Activated T-cell treated with anti-CD3 and anti-CD28 coated beads for 48 hours (primary cell): Measurements from ENCODE around the gene CTIF.

Experiments
- DNase-seq: peaks from one replicate; pipeline ENCODE4 v3.0.0-alpha.2; 2020; ENCODE audit warnings: low read depth

Gene CTIF

DNA sequence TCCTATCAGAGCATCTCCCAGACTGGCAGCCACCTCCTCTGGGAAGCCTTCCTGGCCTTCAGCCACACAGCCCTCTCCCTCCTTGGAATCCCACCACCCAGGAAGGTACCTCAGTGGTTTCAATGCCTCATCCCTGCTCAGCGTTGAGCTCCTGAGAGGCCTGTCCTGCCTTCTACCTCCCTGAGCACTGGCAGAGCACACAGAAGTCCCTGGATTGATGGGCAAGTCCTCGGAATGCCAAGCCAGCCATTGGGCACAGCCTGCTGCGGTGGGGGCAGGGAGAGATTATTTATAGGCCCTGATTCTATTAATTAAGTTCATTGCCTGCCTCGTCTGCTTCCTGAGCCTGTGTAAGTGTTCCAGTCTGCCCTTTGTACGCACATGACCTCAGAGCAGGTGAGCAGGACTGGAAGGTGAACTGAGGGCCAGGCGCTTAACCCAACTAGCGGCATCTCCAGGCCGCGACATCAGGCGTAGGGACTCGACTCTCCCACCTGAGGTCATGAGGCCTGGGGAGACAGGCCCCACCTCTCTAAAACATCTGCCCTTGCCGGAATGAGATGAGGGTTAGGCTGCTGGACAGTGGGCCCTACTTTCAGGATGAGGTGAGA, 348.6 kb downstream of the CTIF start:
- no peak for DNase-seq

DNA sequence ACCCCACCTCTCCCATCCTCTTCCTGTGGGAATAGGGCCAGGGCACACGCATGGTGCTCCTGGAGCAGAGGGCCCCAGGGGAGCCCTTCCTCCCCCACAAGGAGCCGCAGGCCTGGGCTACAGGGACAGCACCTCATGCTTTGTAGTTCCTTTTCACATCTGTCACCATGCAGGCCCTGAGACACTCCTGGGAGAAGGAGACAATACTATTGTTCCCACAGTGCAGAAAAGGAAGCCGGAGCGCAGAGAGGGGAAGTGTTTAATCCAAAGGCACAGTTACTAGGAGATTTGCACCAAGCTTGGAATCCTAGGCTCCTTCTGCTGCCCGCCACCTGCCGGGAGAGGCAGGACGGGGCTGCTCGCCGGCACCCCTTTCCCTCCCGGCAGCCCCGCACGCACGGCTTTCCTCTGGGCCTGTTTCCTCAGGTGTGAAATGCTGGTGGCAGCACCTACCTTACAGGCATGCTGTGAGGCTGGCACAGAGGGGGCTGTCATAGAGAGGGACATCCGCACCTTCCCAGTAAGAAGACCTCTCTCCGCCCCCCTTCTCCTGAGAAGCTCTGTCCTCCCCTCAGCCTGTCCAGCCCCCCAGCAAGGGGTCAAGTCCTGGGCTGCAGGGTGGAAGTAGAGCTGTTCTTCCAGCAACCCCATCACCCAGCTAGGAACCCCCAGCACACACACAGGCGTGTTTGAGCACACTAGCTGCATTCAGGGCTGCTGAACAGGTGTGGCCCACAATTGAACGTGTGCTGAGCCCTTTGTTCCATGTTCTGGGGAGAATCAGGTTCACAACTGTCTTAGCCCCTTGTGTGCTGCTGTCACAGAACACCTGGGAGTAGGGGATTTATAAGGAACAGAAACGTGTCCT, 349.3 kb downstream of the CTIF start:
- no peak for DNase-seq

DNA sequence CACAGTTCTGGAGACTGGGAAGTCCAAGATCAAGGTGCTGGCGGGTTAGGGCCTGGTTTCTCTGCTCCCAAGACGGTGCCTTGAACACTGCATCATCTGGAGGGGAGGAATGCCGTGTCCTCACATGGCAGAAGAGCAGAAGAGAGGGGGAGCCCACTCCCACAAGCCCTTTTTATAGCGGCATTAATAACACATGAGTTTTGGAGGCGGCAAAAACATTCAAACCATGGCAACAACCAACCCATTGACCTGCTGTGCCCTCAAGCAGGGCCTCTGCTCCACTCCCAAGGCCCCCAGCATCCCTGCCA, 349.9 kb downstream of the CTIF start:
- no peak for DNase-seq

DNA sequence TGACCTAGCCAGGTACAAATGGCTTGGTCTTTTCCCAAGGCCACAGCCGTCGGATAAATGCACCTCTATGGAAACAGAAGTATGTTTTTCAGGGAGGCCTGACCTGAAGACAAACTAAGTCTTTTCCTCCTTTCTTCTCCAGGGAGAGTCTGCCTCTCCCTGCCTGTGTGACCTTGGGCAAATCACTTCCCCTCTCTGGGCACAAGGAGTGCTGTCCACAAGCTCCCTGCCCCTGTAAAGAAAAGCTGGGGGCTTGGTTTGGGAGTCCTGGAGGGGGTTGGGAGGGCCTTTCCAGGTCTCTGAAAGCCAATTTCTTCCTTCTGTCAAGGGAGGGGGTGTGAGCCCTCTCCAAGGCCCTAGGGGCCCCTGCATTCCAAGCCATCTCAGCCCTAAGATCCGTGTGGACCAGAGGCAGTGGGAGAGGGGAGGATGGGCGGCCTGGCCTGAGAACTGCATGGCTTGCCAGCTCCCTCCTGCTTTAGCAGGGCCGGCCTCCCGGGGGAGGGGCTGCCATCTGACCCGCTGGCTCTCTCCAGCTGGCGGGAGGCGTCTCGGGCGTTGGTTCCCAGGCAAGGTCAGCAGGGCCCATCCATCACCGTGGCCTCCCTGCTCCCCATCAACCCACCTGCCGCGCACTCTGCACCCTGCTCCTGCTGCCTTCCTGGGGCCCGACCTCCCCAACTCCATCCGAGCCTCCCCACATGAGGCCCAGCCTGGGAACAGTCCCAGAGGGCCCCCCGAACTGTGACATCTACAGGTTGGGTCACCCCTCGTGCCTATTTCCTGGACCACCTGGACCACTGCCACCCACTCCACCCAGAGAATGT, 350.5 kb downstream of the CTIF start:
- no peak for DNase-seq

DNA sequence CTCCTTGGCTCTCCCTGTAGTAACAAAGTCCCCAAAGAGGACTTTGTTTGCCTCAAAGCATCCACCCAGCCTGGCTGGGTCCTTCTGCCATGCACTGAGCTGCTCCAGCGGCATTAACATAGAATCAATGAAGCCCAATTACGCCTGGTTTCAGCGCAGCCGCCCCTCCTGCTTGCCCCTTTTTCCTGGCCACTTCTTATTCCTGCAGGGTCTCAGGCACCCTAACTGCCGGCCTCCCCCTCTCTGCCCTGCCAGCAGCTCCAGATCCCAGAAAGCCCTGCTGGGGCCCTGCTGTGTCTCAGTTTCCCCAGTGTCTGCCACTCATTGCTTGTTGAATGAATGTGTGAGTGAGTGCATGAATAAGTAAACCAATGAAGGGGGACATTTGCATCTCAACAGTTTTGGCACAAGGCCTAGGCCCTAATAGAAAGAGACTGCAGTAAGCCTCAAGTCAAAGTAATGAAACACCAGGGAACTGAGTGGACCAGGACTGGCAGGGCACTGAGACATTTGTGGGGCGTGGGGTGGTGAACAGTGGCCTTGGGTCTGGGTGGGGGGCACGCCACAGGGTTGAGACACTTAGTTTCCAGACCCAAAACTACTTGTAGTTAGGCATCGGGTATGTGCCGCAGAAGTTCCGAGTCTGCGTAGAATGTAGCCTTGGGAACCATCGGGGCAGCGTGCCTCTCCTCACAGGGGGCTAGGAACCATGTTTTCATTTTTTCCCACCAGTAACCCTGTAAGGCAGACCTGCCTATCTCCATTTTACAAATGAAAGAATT, 351.3 kb downstream of the CTIF start:
- DNase-seq: no peak

DNA sequence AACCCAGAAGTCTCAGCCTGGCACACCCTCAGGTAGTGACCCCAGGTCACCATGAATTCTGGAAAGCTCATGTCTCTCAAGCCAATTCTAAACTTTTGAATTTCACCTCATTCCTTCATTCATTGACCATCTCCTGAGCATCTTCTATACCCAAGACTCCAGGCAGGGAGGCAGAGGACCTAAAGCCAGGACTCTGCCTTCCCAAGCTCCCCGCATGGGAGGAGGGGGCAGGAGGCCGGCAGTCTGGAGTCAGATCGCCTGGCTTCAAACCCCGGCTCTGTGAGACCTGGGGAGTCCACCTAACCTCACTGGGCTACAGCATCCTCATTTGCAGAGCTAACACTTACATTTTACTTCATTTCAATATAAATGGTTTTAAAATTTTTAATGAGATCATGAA, 352.9 kb downstream of the CTIF start:
- no peak for DNase-seq

DNA sequence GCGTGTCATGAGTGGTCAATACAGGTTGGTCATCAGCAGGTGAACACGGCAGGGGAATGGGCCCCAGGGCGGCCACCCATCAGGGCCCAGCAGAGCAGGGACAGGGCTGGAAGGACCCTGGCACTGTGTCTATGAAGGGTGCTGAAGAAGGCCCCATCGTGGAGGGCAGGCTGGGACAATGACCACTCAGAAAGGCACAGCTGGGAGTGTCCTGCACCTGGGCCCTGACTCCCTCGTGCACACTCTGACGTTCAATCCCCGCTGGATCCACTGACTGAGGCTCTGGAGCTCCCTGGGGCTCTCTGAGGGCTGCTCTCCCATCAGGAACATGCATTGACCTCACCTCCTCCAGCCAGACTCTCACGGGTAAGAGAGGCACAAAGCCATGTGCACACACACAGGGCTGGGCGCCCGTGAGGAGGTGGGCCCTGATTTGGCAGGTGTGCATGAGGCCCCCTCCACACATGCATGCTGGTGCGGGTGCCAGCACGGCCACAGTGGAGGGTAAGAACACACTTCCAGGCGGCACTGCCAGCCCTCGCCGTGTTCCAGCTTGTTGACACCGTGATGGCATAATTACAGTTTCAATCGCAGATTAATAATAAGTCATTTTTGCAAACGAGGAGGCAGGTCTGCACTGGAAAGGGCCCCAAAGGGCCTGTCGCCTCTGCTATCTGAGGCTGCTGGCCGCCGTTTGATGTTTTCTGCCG, 353.5 kb downstream of the CTIF start:
- no peak for DNase-seq

DNA sequence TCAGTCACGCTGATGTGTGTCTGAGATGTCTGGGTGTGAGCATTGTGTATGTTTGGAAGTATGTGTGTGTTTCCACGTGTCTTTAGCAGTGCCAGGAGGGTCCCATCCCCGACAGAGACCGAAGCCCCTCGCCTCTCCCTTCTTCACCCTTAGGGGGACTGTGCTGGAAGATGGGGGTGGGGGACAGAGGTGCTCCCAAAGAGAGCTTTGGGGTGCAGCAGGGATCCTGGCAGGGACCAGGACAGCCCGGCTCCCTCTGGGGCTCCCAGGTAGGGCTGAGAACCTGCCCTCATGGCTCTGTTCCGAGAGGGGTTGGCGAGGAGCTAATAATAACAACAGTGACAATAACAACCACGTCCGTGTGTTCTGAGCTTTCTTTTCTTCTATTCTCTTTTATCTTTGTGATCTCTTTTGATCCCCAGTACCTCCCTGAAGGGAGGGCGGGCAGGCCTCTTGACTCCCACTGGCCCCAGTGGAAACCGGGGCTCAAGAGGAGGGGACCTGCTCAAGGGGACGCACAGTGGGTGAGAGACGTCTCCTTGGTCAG, 354.3 kb downstream of the CTIF start:
- DNase-seq: no peak

DNA sequence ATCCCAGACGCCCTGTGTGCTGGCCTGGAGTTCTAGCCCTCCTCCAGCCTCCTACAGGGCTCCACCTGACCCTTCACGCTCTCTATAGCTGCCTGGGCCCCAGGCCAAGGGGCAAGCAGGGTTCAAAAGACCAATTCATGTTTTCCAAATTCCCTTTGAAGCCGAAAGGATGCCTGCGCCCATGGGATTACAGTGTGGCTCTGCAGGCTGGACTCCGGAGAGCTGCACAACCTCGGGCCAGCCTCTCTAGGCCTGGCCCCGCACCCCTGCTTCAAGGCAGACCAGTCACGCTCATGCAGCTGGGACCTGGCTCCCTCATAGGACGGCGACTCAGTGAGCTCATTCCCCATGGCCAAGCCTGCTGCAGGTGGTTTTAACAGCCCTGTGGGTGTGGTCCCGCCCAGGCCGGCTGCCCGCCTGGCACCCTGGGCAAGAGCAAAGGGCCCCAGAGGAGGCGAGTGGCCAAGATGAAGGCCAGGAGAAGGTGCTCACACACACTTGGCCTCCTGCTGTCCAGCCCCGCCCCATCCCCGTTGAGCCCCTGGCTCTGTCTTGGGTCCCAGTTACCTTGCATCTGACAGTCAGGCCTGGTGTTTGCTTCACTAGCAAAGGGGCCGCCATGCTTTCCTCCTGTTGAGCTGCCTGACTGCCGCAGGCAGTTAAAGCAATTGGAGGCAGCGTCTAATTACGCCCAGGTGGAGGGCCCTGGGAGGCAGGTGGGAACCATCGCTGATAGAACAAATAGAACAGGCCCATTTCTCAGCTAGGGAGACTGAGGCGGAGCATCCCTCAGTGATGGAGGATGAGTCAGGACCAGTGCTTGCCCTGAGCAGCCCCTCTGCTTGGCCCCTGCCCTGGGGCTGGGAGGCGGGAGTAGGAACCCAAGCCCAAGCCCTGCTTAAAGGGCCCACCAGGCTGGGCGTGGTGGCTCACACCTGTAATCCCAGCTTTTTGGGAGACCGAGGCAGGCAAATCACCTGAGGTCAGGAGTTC, 355.1 kb downstream of the CTIF start:
- DNase-seq: no peak

DNA sequence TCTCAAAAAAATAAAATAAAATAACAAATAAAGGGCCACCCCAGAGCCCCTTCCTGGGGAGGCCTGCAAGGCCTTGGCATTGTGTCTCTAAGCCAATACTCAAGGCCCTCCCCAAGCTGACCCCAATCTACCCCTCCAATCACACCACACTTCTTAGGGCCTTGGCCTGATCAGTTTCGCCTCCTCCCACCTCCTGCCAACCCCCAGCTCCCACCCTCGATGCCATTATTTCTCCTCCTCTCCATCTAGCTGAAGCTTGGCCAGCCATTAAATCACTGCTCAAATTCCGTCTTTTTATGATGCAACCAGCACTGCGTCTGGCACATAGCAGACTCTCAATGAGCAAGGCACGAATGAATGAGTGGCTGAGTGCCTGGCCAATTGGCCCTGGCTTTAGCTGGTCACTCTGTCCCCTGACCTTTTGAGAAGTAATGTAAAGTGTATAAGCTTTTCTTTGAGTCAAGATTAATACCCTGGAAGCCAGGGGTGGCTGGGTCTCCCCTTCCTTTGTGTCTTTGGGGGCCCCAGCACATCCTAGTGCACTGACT, 356.0 kb downstream of the CTIF start:
- DNase-seq: no peak

DNA sequence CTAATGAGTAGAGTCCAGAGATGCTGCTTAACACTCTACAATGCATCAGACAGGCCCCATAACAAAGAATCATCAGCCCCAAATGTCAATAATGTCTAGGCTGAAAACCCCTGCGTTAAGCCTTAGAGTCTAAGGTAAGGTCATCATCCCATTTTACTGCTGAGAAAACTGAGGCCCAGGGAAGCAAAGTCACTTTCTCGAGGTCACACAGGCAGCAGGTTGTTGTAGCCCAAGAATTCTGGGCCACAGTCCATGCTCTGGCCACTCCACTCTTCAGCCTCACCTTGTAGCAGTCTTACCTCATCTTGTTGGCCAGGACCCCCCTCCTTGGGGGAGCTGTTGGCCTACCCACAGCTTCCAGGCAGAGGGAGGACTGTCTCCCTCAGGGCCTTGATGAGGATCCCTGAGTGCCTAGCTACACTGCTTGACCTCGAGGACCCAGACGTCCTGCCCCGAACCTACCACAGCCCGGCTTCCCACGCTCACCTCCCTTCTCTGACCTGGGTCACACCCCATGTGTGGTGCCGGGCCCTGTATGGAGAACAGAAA, 357.6 kb downstream of the CTIF start:
- no peak for DNase-seq

DNA sequence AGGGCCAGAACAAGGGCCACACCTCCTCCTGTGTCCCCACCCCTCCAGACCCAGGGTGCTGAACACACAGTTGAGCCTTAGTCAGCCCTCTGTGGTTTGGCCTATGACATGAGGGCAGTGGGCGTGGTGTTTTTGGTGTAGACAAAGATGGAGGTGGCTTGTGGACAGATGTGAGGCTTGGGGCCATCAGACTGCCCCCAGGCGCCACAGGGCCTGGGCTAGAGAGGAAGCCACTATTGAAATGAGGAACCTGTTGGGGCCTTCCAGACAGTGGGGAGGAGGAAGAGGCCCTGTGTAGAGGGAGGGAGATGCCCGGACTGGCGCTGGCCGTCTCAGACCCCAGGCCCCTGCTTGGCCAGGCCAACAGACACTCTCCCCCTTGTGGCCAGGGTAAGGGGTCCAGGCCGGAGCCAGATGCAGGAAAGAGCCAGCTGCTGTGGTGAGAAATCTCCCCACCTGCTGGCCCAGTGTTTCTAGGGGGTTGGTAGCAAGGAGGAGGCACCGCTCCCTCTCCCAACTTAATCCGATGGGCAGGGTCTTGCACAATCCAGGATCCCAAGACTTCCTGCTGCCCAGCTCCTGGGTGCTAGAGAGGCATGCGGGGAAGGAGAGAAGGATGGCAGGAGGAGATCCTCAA, 358.2 kb downstream of the CTIF start:
- peak; percentile 9 for DNase-seq

DNA sequence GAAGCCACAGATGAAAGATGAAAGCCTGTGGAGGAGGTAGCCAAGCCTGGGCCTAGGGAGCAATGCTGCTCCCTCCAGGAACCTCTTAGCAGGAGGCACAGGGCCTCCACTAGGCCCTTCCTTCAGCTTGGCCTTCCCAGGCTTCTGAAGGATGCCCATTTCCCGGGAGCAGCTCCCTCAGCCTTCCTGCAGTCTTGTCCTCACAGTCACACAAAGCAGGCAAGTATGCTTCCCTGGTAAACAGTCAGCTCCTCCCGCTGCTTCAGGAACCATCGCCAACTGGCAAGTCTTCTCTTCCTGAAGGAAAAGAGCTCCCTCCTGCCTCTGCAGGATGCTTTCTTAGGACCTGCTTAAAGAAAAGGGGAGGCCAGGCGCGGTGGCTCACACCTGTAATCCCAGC, 358.7 kb downstream of the CTIF start:
- no peak for DNase-seq

DNA sequence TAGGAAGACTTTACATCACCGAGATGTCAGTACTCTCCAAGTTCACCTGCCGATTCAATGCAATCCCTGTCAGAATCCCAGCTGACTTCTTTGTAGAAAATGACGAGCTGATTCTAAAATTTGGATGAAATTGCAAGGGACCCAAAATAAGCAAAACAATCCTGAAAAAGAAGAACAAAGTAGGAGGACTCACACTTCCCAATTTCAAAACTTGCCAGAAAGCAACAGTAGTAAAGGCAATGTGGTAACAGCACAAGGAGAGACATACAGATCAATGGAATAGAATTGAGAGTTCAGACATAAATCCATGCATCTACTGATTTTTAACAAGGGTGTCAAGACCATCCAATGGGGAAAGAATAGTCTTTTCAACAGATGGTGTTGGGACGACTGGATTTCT, 359.7 kb downstream of the CTIF start:
- no peak for DNase-seq

DNA sequence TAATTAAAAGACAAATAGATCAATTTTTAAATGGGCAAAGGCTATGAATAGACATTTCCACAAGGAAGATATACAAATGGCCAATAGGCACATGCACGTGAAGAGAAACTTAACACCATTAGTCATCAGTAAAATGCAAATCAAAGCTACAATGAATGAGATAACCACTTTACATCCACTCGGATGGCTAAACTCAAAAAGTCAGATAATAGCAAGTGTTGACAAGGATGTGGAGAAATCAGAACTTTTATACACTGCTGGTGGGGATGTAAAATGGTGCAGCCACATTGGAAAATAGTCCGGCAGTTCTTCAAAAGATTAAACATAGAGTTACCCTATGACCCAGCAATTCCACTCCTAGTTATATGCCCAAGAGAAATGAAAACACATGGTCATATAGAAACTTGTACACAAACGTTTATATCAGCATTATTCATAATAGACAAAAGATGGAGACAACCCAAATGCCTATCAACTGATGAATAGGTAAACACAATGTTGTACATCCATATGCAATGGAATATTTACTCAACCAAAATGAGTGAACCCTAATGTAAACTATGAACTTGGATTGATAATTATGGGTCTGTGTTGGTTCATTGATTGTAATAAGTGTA, 360.8 kb downstream of the CTIF start:
- no peak for DNase-seq

DNA sequence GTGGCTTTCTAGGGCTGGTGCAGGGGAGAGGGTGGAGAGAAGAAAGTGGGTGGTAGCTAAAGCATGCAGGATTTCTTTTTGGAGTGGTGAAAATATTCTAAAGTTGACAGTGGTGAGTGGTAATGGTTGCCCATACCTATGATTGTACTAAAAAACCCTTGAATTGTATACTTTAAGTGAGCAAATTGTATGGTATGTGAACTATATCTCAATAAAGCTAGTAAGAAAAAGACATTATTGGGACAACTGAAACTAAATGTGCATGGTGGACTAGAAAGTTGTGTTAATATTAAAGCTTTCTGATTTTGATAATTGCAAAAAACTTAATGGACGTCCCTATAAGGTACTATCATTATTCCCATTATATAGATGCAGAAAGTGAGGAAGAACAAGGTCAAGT, 361.6 kb downstream of the CTIF start:
- no peak for DNase-seq

DNA sequence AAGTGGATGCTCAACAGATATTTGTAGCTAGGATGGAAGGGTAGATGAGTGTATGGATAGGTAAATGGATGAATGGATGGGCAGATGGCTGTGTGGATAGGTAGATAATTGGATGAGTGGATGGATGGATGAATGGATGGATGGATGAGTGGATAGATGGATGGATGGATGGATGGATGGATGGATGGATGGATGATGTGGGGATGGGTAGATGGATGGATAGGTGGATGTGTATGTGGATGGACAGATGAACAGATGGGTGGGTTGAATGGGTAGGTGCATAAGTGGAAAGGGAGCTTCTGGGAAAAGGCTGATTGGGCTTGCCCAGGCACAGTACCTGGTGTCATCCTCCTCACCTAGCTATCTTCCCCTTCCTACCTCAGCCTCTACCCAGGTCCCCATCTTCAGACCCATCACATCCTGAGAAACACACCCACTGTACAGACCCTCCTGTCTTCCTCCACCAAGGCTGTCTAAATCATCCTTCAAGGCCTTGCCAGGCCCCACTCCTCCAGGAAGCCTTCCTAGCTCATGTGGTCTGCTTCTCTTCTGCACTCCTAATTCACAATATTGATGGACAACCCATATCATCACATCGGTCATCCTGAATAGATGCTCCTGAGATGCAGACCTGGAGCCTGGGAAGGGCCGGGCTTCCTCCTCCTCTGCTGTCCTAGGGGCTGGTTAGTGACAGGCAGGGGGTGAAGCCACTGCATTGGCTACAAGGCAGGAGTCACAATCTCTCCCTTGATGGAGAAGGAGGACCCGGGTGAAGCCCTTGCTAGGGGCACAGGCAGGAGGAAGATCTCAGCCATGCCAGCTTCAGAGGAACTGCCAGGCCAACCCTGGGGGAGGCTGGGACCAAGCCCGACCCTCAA, 362.6 kb downstream of the CTIF start:
- DNase-seq: no peak
